Endothelial cell of umbilical vein (primary cell): Measurements from ENCODE around the gene SGK2. TPM values are rescaled to one million over a fixed set of nuclear protein-coding genes. Genes with fewer than 3 reads are reported as not detected.

Experiments used
- BruUV-seq: library from RNA; stranded (reverse); fragments of 400-500 nt; replicated peaks from 2 replicates; lab custom pipeline; 2021; lab: Mats Ljungman, UMichigan
- CTCF ChIA-PET: fragments of 300-600, 350-600 bp; sonication (Branson Sonifier 250); formaldehyde crosslinking; loops from one replicate; lab custom pipeline; 2021; ENCODE audit warnings: antibody characterized with exemption, inconsistent platforms; lab: Charles Lee
- POLR2A ChIA-PET: fragments of 300-600, 350-600 bp; sonication (Branson Sonifier 250); formaldehyde crosslinking; loops from one replicate; lab custom pipeline; 2021; ENCODE audit warnings: antibody characterized with exemption, inconsistent platforms; lab: Charles Lee
- DNase-seq: peaks from one replicate; pipeline ENCODE4 v3.0.0-alpha.2; 2011; ENCODE audit warnings: low read depth, low spot score
- FAIRE-seq: peaks from 2 replicates; lab custom pipeline; 2011; peaks lifted over from hg19 to GRCh38; lab: Jason Lieb, UNC
- H2AFZ ChIP-seq: 2 replicates; pipeline ENCODE4 v1.6.0; 2012; ENCODE audit warnings: low read depth, low read length, control low read depth, inconsistent platforms
- H3K27ac ChIP-seq: 2 replicates; pipeline ENCODE4 v1.5.1; 2011; ENCODE audit warnings: low read depth, mild to moderate bottlenecking, control low read depth, low read length, moderate library complexity; ENCODE audit not compliant: insufficient read depth
- H3K27me3 ChIP-seq, 2 experiments: 2 replicates each; pipeline versions ENCODE4 v1.6.0 to v1.6.1; 2011; ENCODE audit warnings: low read length in 2 of 2, mixed read lengths in 1 of 2; ENCODE audit not compliant: control insufficient read depth in 2 of 2, insufficient read depth in 2 of 2
- H3K36me3 ChIP-seq, 2 experiments: 2 replicates in 1 of 2; 3 replicates in 1 of 2; pipeline ENCODE4 v1.5.1; 2011; ENCODE audit warnings: low read length in 2 of 2, mild to moderate bottlenecking in 1 of 2, moderate library complexity in 1 of 2; ENCODE audit not compliant: control insufficient read depth in 2 of 2, insufficient read depth in 2 of 2; ENCODE audit errors: extremely low read depth in 1 of 2
- H3K4me1 ChIP-seq: 3 replicates; pipeline ENCODE4 v1.5.1; 2011; ENCODE audit warnings: mild to moderate bottlenecking, low read length; ENCODE audit not compliant: control insufficient read depth, insufficient read depth; ENCODE audit errors: extremely low read depth
- H3K4me2 ChIP-seq: 2 replicates; pipeline ENCODE4 v1.6.1; 2011; ENCODE audit warnings: low read length, control low read depth, mixed read lengths; ENCODE audit not compliant: insufficient read depth
- H3K4me3 ChIP-seq, 3 experiments: fragments of 200-600 bp in 1 of 3; sonication (generic), shearing (Covaris generic) in 1 of 3; replicated peaks in 1 of 3; 2 replicates each; pipeline ENCODE4 v1.5.1; 2011 to 2016; ENCODE audit warnings: control low read depth in 3 of 3, low read length in 3 of 3, mild to moderate bottlenecking in 2 of 3, inconsistent platforms in 1 of 3, low read depth in 1 of 3, moderate library complexity in 1 of 3; ENCODE audit not compliant: insufficient read depth in 1 of 3
- H3K79me2 ChIP-seq: 2 replicates; pipeline ENCODE4 v1.6.0; 2012; ENCODE audit warnings: low read length, inconsistent platforms; ENCODE audit not compliant: control insufficient read depth, insufficient read depth
- H3K9ac ChIP-seq: replicated peaks from 2 replicates; pipeline ENCODE3; 2011; ENCODE audit warnings: low read length, control low read depth; ENCODE audit not compliant: insufficient read depth; ENCODE audit errors: extremely low read depth
- H3K9me1 ChIP-seq: replicated peaks from 3 replicates; pipeline ENCODE4 v1.6.0; 2011; ENCODE audit warnings: mild to moderate bottlenecking, low read length; ENCODE audit not compliant: control insufficient read depth, insufficient read depth; ENCODE audit errors: extremely low read depth
- H3K9me3 ChIP-seq: replicated peaks from 2 replicates; pipeline ENCODE4 v1.5.1; 2012; ENCODE audit warnings: low read length, inconsistent platforms; ENCODE audit not compliant: control insufficient read depth, insufficient read depth
- H4K20me1 ChIP-seq: replicated peaks from 2 replicates; pipeline ENCODE3; 2011; ENCODE audit warnings: mild to moderate bottlenecking, low read length; ENCODE audit not compliant: control insufficient read depth, insufficient read depth; ENCODE audit errors: extremely low read depth
- EZH2 ChIP-seq: IDR thresholded peaks from 2 replicates; pipeline ENCODE4 v1.6.1; 2012; ENCODE audit warnings: borderline replicate concordance, low read depth, mild to moderate bottlenecking, moderate library complexity, low read length, inconsistent platforms; ENCODE audit not compliant: severe bottlenecking
- FOS ChIP-seq: IDR thresholded peaks from 2 replicates; pipeline ENCODE4 v1.6.1; 2011; ENCODE audit warnings: mild to moderate bottlenecking, low read length, moderate library complexity, borderline replicate concordance; ENCODE audit not compliant: insufficient read depth
- GATA2 ChIP-seq: IDR thresholded peaks from 2 replicates; pipeline ENCODE4 v1.7.0; 2011; ENCODE audit warnings: low read depth, mild to moderate bottlenecking, moderate library complexity, mixed read lengths, low read length; ENCODE audit not compliant: insufficient read length, insufficient read depth
- JUN ChIP-seq: IDR thresholded peaks from 2 replicates; pipeline ENCODE4 v1.6.1; 2011; ENCODE audit warnings: borderline replicate concordance, low read depth; ENCODE audit not compliant: insufficient read length, insufficient read depth
- MYC ChIP-seq: IDR thresholded peaks from one replicate; pipeline ENCODE4 v1.6.1; 2011; ENCODE audit warnings: mild to moderate bottlenecking, low read depth, low read length
- POLR2A ChIP-seq: IDR thresholded peaks from 2 replicates; pipeline ENCODE4 v1.6.1; 2012; ENCODE audit warnings: low read depth, mild to moderate bottlenecking, control low read depth, low read length
- POLR2AphosphoS5 ChIP-seq: IDR thresholded peaks from 2 replicates; pipeline ENCODE4 v1.6.1; 2012; ENCODE audit warnings: low read depth, mild to moderate bottlenecking, control low read depth, low read length, moderate library complexity; ENCODE audit not compliant: insufficient read depth
- dilution Hi-C: fragments of 300-500 bp; cut with MboI; formaldehyde crosslinking; loops from one replicate; pipeline ENCODE4 v1.15.0; 2019; ENCODE audit warnings: low sequenced_read_pairs; ENCODE audit not compliant: extremely low pct_ligation_motif_present
- intact Hi-C: fragments of 100-400 bp; cut with micrococcal nuclease; formaldehyde crosslinking; loops from one replicate; pipeline ENCODE4 v1.10.0; 2022
- polyA plus RNA-seq, 4 experiments: library from polyadenylated mRNA; depleted of rRNA in 3 of 4; stranded (reverse) in 3 of 4; unstranded in 1 of 4; fragments of >200 nt; gene quantifications; 2 replicates each; pipeline versions ENCODE4 v1.2.1 to v1.2.3, GENCODE V29; 2011 to 2012; ENCODE audit warnings: missing spikeins in 1 of 4
- total RNA-seq: library from RNA; stranded (reverse); gene quantifications from 2 replicates; pipeline ENCODE4 v1.2.3, GENCODE V29; 2021
- TF ChIP-seq, protein P1 (sequence below), 2 donors: IDR thresholded peaks; 1 replicate in 1 of 2; 2 replicates in 1 of 2; pipeline ENCODE4 v1.5.1; 2011; ENCODE audit warnings: low read length in 2 of 2, mild to moderate bottlenecking in 2 of 2, moderate library complexity in 2 of 2, control low read depth in 1 of 2, inconsistent platforms in 1 of 2, low read depth in 1 of 2; ENCODE audit not compliant: insufficient read depth in 1 of 2; ENCODE audit errors: extremely low read depth in 1 of 2
- TF ChIP-seq, protein P2 (sequence below): IDR thresholded peaks from 2 replicates; pipeline ENCODE4 v1.6.1; 2011; ENCODE audit not compliant: insufficient read depth, insufficient read length

The SGK2 gene
- total and polyA plus RNA-seq, 2 donors (not counting 3 experiments of a cell fraction or from before 2014, with no cell fraction given): 0.21 to 0.27 TPM

DNA sequence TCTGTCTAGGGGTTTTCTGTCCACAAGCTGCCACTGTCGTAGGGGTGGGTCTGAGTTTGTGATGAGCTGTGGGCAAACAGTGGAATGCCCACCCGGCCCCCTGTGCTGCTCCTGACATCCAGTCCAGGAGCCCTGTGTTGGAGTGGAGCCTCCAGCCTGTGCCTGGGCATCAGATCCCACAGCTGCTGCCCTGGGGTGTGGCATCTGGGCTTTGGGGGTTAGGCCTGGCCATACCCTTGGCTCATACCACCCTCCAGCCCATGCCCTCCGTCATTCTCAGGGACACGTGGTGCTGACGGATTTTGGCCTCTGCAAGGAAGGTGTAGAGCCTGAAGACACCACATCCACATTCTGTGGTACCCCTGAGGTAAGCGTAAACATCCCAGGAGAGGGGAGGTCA is 12.9 kb downstream of the SGK2 start:
- dilution Hi-C loops: no loop called here
- H3K79me2 ChIP-seq: no peaks in the 10 kb centered on the region
- CTCF ChIA-PET: no interaction called here
- FAIRE-seq (no peak), DNase-seq (no peak)
- POLR2A ChIA-PET: no interaction called here
- H4K20me1 ChIP-seq: no peaks in the 10 kb centered on the region
- intact Hi-C loops: no loop called here
- no TSS peak for BruUV-seq
- TF ChIP-seq, protein P1, sequence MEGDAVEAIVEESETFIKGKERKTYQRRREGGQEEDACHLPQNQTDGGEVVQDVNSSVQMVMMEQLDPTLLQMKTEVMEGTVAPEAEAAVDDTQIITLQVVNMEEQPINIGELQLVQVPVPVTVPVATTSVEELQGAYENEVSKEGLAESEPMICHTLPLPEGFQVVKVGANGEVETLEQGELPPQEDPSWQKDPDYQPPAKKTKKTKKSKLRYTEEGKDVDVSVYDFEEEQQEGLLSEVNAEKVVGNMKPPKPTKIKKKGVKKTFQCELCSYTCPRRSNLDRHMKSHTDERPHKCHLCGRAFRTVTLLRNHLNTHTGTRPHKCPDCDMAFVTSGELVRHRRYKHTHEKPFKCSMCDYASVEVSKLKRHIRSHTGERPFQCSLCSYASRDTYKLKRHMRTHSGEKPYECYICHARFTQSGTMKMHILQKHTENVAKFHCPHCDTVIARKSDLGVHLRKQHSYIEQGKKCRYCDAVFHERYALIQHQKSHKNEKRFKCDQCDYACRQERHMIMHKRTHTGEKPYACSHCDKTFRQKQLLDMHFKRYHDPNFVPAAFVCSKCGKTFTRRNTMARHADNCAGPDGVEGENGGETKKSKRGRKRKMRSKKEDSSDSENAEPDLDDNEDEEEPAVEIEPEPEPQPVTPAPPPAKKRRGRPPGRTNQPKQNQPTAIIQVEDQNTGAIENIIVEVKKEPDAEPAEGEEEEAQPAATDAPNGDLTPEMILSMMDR (IDR thresholded peaks at IDR 0.05; ENCODE audit: extremely low read depth in 1 of 2, insufficient read depth in 1 of 2, low read depth in 1 of 2, low read length in 2 of 2): no peak
- TF ChIP-seq POLR2A: no peak
- no peak for TF ChIP-seq EZH2
- no peak for TF ChIP-seq POLR2AphosphoS5
- TF ChIP-seq FOS: no peak
- H3K4me3 ChIP-seq: no peak overlapping the region
- no peak overlapping the region for H3K27ac ChIP-seq
- H3K36me3 ChIP-seq: no peaks in the 10 kb centered on the region
- H3K4me1 ChIP-seq: no peaks in the 10 kb centered on the region
- no peak overlapping the region for H3K4me2 ChIP-seq
- H3K27me3 ChIP-seq: no peaks in the 10 kb centered on the region
- no peak overlapping the region for H3K9ac ChIP-seq
- no peaks in the 10 kb centered on the region for H3K9me1 ChIP-seq
- no peaks in the 10 kb centered on the region for H3K9me3 ChIP-seq
- H2AFZ ChIP-seq: no peak overlapping the region

DNA sequence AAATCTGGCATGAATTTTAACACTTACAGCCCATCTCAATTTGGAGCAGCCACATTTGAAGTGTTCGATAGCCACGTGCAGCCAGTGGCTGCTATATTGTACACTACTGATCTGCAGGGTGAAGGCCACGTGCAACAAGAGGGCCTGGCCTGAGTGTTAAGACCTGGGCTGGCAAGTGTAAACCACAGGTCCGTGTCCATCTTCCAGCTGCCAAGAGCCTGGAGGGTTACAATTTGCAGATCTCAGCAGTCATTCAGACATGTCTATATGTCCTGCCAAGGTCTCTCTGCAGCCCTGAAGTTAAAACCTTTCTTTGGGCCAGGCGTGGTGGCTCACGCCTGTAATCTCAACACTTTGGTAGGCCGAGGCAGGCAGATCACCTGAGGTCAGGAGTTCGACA is 14.1 kb downstream of the SGK2 start:
- ChIA-PET POLR2A (no interaction called here), CTCF (no interaction called here)
- no peaks in the 10 kb centered on the region for H3K9me1 ChIP-seq
- no peak for TF ChIP-seq POLR2AphosphoS5
- TF ChIP-seq POLR2A: no peak
- TF ChIP-seq, protein P1 (IDR thresholded peaks at IDR 0.05; ENCODE audit: extremely low read depth in 1 of 2, insufficient read depth in 1 of 2, low read depth in 1 of 2, low read length in 2 of 2): no peak
- no peak for TF ChIP-seq MYC
- no peak for TF ChIP-seq EZH2
- TF ChIP-seq FOS: no peak
- TF ChIP-seq, protein P2, sequence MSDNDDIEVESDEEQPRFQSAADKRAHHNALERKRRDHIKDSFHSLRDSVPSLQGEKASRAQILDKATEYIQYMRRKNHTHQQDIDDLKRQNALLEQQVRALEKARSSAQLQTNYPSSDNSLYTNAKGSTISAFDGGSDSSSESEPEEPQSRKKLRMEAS: no peak
- no peak for TF ChIP-seq GATA2
- no peak for TF ChIP-seq JUN
- H3K9me3 ChIP-seq: no peaks in the 10 kb centered on the region
- H3K36me3 ChIP-seq: no peaks in the 10 kb centered on the region
- intact Hi-C loops (no loop called here), dilution Hi-C loops (no loop called here)
- no peak overlapping the region for H3K4me3 ChIP-seq
- no peaks in the 10 kb centered on the region for H3K79me2 ChIP-seq
- H2AFZ ChIP-seq: no peak overlapping the region
- no peaks in the 10 kb centered on the region for H3K27me3 ChIP-seq
- no peak for DNase-seq
- BruUV-seq: no TSS peak
- no peaks in the 10 kb centered on the region for H4K20me1 ChIP-seq
- no peak overlapping the region for H3K4me2 ChIP-seq
- no peaks in the 10 kb centered on the region for H3K4me1 ChIP-seq
- no peak overlapping the region for H3K27ac ChIP-seq
- FAIRE-seq: no peak
- H3K9ac ChIP-seq: no peak overlapping the region
